Rectal smooth muscle tissue (tissue), 1 donor: ENCODE measurements around the gene PON3.

Experiments used
- H3K27ac ChIP-seq: one replicate; pipeline ENCODE4 v1.7.0; 2013; ENCODE audit warnings: low read depth, low read length, inconsistent platforms
- H3K27me3 ChIP-seq: one replicate; pipeline ENCODE4 v1.7.0; 2013; ENCODE audit warnings: low read length; ENCODE audit not compliant: control insufficient read depth, insufficient read depth
- H3K36me3 ChIP-seq: one replicate; pipeline ENCODE4 v1.7.0; 2013; ENCODE audit warnings: low read length; ENCODE audit not compliant: control insufficient read depth, insufficient read depth
- H3K4me1 ChIP-seq: one replicate; pipeline ENCODE4 v1.7.0; 2013; ENCODE audit warnings: low read length; ENCODE audit not compliant: control insufficient read depth, insufficient read depth
- H3K4me3 ChIP-seq: one replicate; pipeline ENCODE4 v1.7.0; 2013; ENCODE audit warnings: low read length
- H3K9ac ChIP-seq: one replicate; pipeline ENCODE4 v1.7.0; 2013; ENCODE audit warnings: low read length

PON3 gene

DNA sequence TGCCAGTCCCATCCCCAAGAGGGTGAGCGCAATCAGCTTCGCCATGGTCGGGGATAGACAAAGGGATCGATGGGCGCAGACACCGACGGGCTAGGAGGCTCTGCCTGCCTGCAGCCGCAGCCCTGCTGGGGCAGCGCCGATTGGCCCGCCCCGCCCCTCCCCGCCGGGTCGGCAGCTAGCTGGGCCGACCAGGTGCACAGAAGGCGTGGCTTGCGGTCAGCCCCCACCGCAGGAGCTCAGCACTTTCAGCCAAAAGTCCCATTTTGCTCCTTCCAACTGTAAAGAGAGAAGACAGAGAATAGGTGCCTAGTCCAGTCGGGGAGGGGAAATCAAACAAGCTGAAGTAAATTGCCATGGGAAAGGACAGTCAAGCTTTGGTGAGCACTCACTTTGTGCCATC is 71.7 kb downstream of the PON3 start, which contains the start of gene PON1:
Gene PON1 (minus strand): TSS at position 102 of the 400 bp plus-strand sequence. CDS start 57 bp downstream, at position 45.
- no peaks in the 10 kb centered on the region for H3K36me3 ChIP-seq
- no peaks in the 10 kb centered on the region for H3K4me1 ChIP-seq
- no peak within 1 kb of the TSS for H3K9ac ChIP-seq
- H3K4me3 ChIP-seq, result peak within 1 kb of the TSS; percentile 10
- no peak within 1 kb of the TSS for H3K27ac ChIP-seq
- H3K27me3 ChIP-seq, result no peaks in the 10 kb centered on the region

GRCh38 chr7:95323410-95324129 is 72.6 kb downstream of the PON3 start:
- H3K9ac ChIP-seq, result no peak overlapping the region
- no peak overlapping the region for H3K4me3 ChIP-seq
- H3K27me3 ChIP-seq, result no peaks in the 10 kb centered on the region
- H3K27ac ChIP-seq, result no peak overlapping the region
- no peaks in the 10 kb centered on the region for H3K4me1 ChIP-seq
- no peaks in the 10 kb centered on the region for H3K36me3 ChIP-seq

GRCh38 chr7:95322854-95323253 is 73.3 kb downstream of the PON3 start:
- Histone ChIP-seq H3K27me3 (no peaks in the 10 kb centered on the region), H3K9ac (no peak overlapping the region), H3K4me1 (no peaks in the 10 kb centered on the region), H3K36me3 (no peaks in the 10 kb centered on the region), H3K4me3 (no peak overlapping the region), H3K27ac (no peak overlapping the region)

DNA sequence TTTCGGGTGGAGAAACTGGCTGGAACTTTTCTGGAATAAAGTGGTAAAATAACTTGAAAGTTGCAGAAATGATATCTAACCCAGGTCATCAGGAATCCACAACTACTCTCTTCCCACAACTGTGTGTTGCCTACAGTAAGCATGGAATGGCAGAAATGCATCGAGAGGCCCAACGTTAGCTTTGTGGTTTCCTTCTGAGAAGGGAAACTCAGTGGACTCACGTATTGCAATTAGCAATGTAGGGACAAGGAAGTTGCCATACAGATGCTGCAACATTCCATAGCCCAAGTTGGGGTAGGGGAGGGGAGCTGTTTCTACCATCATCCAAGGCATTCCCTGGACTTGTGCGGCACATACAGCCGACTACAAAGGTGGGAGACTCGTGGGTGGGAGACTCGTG is 73.8 kb downstream of the PON3 start:
- Histone ChIP-seq H3K4me1 (no peaks in the 10 kb centered on the region), H3K36me3 (no peaks in the 10 kb centered on the region), H3K4me3 (no peak overlapping the region), H3K27ac (no peak overlapping the region), H3K9ac (no peak overlapping the region), H3K27me3 (no peaks in the 10 kb centered on the region)

- H3K27ac ChIP-seq, result no peak overlapping the region
Measured at GRCh38 chr7:95321720-95322119, 74.5 kb downstream of the PON3 start.

GRCh38 chr7:95320651-95321050 is 75.5 kb downstream of the PON3 start:
- H3K36me3 ChIP-seq, result no peaks in the 10 kb centered on the region
- H3K9ac ChIP-seq, result no peak overlapping the region
- no peak overlapping the region for H3K27ac ChIP-seq
- H3K4me1 ChIP-seq, result no peaks in the 10 kb centered on the region
- no peak overlapping the region for H3K4me3 ChIP-seq
- H3K27me3 ChIP-seq, result no peaks in the 10 kb centered on the region

More at GRCh38 chr7:95321720-95322119, 74.5 kb downstream of the PON3 start:
- H3K9ac ChIP-seq, result no peak overlapping the region
- no peaks in the 10 kb centered on the region for H3K36me3 ChIP-seq
- H3K4me1 ChIP-seq, result no peaks in the 10 kb centered on the region
- no peak overlapping the region for H3K4me3 ChIP-seq
- no peaks in the 10 kb centered on the region for H3K27me3 ChIP-seq

DNA sequence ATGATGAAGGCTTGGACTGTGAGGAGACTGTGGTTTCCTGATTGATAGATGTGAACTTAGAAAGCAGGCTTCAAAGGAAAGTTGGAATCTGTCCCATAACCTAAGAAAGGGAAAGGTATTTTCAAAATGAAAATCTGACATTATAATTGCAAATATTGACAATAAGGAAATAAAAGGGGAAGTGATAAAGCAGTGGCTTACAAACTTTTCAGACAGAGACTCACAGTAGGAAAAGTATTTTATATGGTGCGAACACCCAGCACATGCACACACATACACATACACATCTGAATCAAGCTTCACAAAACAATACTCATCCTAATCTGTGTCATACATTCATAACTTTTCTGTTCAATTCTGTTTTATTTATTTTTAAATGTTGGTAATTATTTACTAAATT is 76.6 kb downstream of the PON3 start:
- Histone ChIP-seq H3K27ac (no peak overlapping the region), H3K27me3 (no peaks in the 10 kb centered on the region), H3K36me3 (no peaks in the 10 kb centered on the region), H3K9ac (no peak overlapping the region), H3K4me3 (no peak overlapping the region), H3K4me1 (no peaks in the 10 kb centered on the region)

- no peaks in the 10 kb centered on the region for H3K4me1 ChIP-seq
- no peak overlapping the region for H3K27ac ChIP-seq
- no peaks in the 10 kb centered on the region for H3K36me3 ChIP-seq
- H3K27me3 ChIP-seq, result no peaks in the 10 kb centered on the region
- no peak overlapping the region for H3K9ac ChIP-seq
- no peak overlapping the region for H3K4me3 ChIP-seq
Measured at GRCh38 chr7:95318501-95319100, 77.6 kb downstream of the PON3 start.

DNA sequence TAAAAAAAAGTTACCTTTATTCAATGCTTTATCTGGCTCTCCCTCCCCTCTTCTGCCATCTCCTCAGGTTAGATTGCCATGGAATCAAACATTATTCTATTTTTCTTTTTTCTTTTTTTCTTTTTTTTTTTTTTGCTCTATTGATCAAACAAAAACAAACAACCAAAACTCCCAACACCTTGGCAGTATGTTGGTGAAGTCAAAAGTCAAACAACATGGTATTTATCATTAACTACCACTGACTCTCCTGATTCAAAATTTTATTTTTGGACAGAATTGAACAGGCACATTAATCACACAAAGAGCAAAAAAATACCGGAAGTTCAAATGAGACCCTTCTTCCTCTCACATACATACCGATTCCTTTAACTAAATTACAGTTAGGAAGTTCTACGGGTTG is 78.2 kb downstream of the PON3 start:
- no peak overlapping the region for H3K4me3 ChIP-seq

DNA sequence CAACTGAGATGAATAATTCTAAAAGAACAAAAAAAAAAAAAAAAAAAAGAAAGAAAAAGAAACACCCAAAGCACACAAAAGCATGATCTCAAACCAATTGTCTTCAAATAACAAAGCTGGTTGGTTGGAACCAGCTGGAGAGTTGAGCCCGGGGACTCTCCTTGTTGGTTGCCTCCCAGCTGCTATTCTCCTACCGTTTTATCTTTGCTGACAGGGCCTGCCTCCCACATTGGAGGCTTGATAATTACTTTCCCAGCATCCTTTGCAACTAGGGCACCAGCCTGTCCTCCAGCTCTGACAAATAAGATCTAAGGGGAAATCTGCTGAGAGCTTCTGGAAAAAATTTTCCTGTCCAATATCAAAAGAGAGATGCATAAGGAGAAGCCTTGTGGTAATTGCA is 78.6 kb downstream of the PON3 start:
- no peak overlapping the region for H3K9ac ChIP-seq
- H3K27me3 ChIP-seq, result no peaks in the 10 kb centered on the region
- H3K27ac ChIP-seq, result no peak overlapping the region

More for the DNA sequence above, 78.2 kb downstream of the PON3 start:
- Histone ChIP-seq H3K9ac (no peak overlapping the region), H3K27me3 (no peaks in the 10 kb centered on the region), H3K4me1 (no peaks in the 10 kb centered on the region), H3K36me3 (no peaks in the 10 kb centered on the region), H3K27ac (no peak overlapping the region)

DNA sequence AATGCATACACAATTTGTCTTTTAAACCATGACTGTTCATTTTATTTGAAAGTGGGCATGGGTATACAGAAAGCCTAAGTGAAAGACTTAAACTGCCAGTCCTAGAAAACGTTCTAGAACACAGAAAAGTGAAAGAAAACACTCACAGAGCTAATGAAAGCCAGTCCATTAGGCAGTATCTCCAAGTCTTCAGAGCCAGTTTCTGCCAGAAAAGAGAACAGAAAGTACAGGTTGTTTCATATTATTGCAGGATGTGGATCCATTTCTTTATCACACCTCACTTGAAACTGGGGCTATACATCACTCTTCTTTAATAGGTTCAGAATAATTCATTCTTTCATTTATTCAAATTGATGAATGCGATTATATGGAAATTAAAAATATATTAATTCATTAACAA is 79.6 kb downstream of the PON3 start:
- H3K36me3 ChIP-seq, result no peaks in the 10 kb centered on the region

More for the DNA sequence above, 78.6 kb downstream of the PON3 start:
- Histone ChIP-seq H3K4me3 (no peak overlapping the region), H3K4me1 (no peaks in the 10 kb centered on the region), H3K36me3 (no peaks in the 10 kb centered on the region)

GRCh38 chr7:95312561-95312960 is 83.6 kb downstream of the PON3 start:
- Histone ChIP-seq H3K4me1 (no peaks in the 10 kb centered on the region), H3K27me3 (no peaks in the 10 kb centered on the region), H3K9ac (no peak overlapping the region), H3K4me3 (no peak overlapping the region), H3K36me3 (no peaks in the 10 kb centered on the region), H3K27ac (no peak overlapping the region)

More for the DNA sequence above, 79.6 kb downstream of the PON3 start:
- Histone ChIP-seq H3K9ac (no peak overlapping the region), H3K27me3 (no peaks in the 10 kb centered on the region), H3K4me3 (no peak overlapping the region), H3K27ac (no peak overlapping the region), H3K4me1 (no peaks in the 10 kb centered on the region)

DNA sequence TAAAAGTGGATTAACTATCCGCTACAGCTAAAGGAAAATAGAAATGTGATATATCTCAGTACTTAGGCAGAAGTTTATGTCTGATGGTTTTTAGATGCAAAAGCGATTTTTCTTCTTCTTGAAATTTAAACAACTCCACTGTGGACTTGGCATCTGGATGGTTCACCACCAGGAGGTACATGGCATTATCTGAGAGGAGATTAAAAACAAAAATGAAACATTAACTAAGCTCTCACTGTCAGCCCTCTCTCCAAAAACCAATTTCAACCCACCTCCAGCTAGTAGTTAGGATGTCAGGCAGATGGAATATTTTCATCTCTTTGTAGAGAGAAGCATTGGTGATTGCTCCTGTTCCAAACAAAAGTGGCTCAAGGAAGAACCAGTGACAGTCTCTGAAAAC is 84.8 kb downstream of the PON3 start:
- no peak overlapping the region for H3K27ac ChIP-seq
- H3K9ac ChIP-seq, result no peak overlapping the region
- no peak overlapping the region for H3K4me3 ChIP-seq
- no peaks in the 10 kb centered on the region for H3K4me1 ChIP-seq
- H3K36me3 ChIP-seq, result no peaks in the 10 kb centered on the region
- no peaks in the 10 kb centered on the region for H3K27me3 ChIP-seq
